ENCODE measurements around the gene CES4A.
A peak's percentile ranks its signal among the peaks of the same experiment; 100 is the strongest.

GRCh38 chr16:67015313-67015731 lies 26.9 kb downstream of the CES4A start:
- peak in 4 of 7 experiments; percentile 2 to 32 (median 28) for TF ChIP-seq CTCF (IDR thresholded peaks at IDR 0.05)
- TF ChIP-seq POLR2A (IDR thresholded peaks at IDR 0.05): no peak
